ENCODE data around the gene BBOX1. TPM values are rescaled to one million over a fixed set of nuclear protein-coding genes. Genes with fewer than 3 reads are reported as not detected.

The BBOX1 gene
- total and polyA plus RNA-seq, 2 of the 8 experiments (the other 6 are each of a cell fraction or from before 2014, with no cell fraction given), result not detected

DNA sequence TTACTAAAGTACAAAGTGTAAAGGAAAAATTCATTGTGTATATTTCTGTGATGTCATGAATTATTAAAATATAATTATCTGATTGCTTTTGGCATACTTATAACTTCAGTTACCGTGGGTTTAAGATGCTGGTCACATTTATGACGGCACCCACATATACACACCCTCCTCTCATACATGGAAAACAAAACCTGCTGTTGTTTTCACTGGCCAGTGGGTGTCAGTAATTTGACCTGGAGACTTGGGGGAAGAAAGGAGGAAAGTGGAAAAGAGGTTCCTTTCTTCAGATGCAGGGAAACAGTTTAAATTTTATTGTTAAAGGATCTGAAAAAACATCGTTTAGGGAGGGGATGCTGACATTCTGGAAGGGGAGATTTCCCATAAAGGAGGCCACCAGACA, 742 bp upstream of the BBOX1 start:
- H2AFZ ChIP-seq (ENCODE audit: low read length), result peak overlapping the region; percentile 84; the same call in 1 of the 2 replicates
- DNase-seq (ENCODE audit: low read depth in 1 of 2, low spot score in 2 of 2) (no peak), FAIRE-seq (peak; percentile 36)
- H3K9me3 ChIP-seq (ENCODE audit: insufficient read depth in 2 of 2, low read depth in 1 of 2, low read length in 1 of 2), result no peaks in the 10 kb centered on the region
- no peaks in the 10 kb centered on the region for H3K36me3 ChIP-seq (ENCODE audit: control insufficient read depth in 2 of 4, insufficient read depth in 4 of 4, low read length in 3 of 4)
- no peak overlapping the region for H4K5ac ChIP-seq (ENCODE audit: insufficient read length, low read depth, low read length)
- no peaks in the 10 kb centered on the region for H3K79me2 ChIP-seq (ENCODE audit: control insufficient read depth in 1 of 2, insufficient read depth in 2 of 2, low read length in 2 of 2)
- no peak overlapping the region for H3K9ac ChIP-seq (replicated peaks in 1 of 4; ENCODE audit: extremely low read depth in 1 of 4, low read depth in 3 of 4, low read length in 3 of 4)
- H3K27ac ChIP-seq (ENCODE audit: low read depth, low read length), result no peak overlapping the region
- no peak overlapping the region for H2BK120ac ChIP-seq (replicated peaks; ENCODE audit: low read depth, low read length)
- H2BK12ac ChIP-seq (ENCODE audit: low read depth, low read length), result 0 out of 2 replicates have a peak overlapping the region, but pooled peaks have one; percentile 17
- H3K27me3 ChIP-seq (replicated peaks in 1 of 4; ENCODE audit: control insufficient read depth in 3 of 4, extremely low read depth in 1 of 4, insufficient read depth in 3 of 4, low read length in 3 of 4), result no peaks in the 10 kb centered on the region
- H3K18ac ChIP-seq (ENCODE audit: extremely low read depth, low read length), result no peak overlapping the region; the same call in 1 of the 2 replicates
- H2BK15ac ChIP-seq (ENCODE audit: low read length), result no peak overlapping the region
- ChIA-PET CTCF (ENCODE audit: partially characterized antibody) (interaction anchor here (0.7 to 2.1 kb wide), 5 partner anchors 16 to 119 kb away, joined by 3 to 16 read pairs (median 4); no protein-coding TSS in a partner anchor), POLR2A (ENCODE audit: partially characterized antibody) (no interaction called here)
- no peak overlapping the region for H3K4ac ChIP-seq (replicated peaks; ENCODE audit: insufficient read length, low read depth, low read length)
- no peak overlapping the region for H2AK5ac ChIP-seq (ENCODE audit: low read depth, low read length)
- no peak overlapping the region for H3K23ac ChIP-seq (ENCODE audit: insufficient read length)
- H3K4me2 ChIP-seq (ENCODE audit: insufficient read depth in 1 of 2, low read depth in 2 of 2, low read length in 2 of 2), result no peak overlapping the region
- peak overlapping the region; percentile 16; the same call in 1 of the 2 replicates for H2BK5ac ChIP-seq (ENCODE audit: low read depth, low read length)
- peaks cover 0 to 4% (median 0%) of the 10 kb centered on the region in 4 experiments; a peak in 3 of 7 replicates for H3K4me1 ChIP-seq (replicated peaks in 1 of 4; ENCODE audit: control insufficient read depth in 3 of 4, insufficient read depth in 4 of 4, low read length in 3 of 4)
- TF ChIP-seq RAD21 (IDR thresholded peaks at IDR 0.05 in 1 of 2, conservative IDR thresholded peaks at IDR 0.05 in 1 of 2; ENCODE audit: low read depth in 2 of 2, low read length in 2 of 2), result peak in 1 of 2 experiments; percentile 43; a peak in 3 of 4 replicates
- peak in 2 of 3 experiments; percentile 12 to 30; a peak in 1 of 4 replicates for TF ChIP-seq CTCF (IDR thresholded peaks at IDR 0.05; ENCODE audit: control extremely low read depth in 1 of 3, insufficient read depth in 1 of 3, low read depth in 1 of 3, low read length in 3 of 3)
- no peak for TF ChIP-seq CBX8 (IDR thresholded peaks at IDR 0.05; ENCODE audit: borderline replicate concordance, low read depth, low read length)
- 74% methylated on average over 3 of the region's 3 CpGs; no CpG with 5 or more reads in 1 of the 2 experiments for WGBS, 2 experiments (ENCODE audit: extremely low coverage in 1 of 2, insufficient coverage in 1 of 2, insufficient read length in 1 of 2, insufficient replicate concordance in 2 of 2, low coverage in 1 of 2, low lambda C conversion rate in 2 of 2, missing lambda C conversion rate in 1 of 2)
- no peaks in the 10 kb centered on the region for H4K20me1 ChIP-seq (replicated peaks in 1 of 2; ENCODE audit: control insufficient read depth in 1 of 2, insufficient read depth in 2 of 2, low read length in 2 of 2)
- no peak overlapping the region for H4K91ac ChIP-seq (replicated peaks; ENCODE audit: insufficient read length, low read length)
- no peaks in the 10 kb centered on the region for H3K79me1 ChIP-seq (ENCODE audit: low read depth, low read length)
- H3K14ac ChIP-seq (ENCODE audit: insufficient read length), result no peak overlapping the region
- H3K23me2 ChIP-seq (ENCODE audit: low read depth, low read length), result no peaks in the 10 kb centered on the region
- H2BK20ac ChIP-seq (ENCODE audit: low read length), result no peak overlapping the region
- H4K8ac ChIP-seq (ENCODE audit: extremely low read depth, insufficient read depth, low read length), result no peak overlapping the region
- no peak overlapping the region for H3K56ac ChIP-seq (replicated peaks; ENCODE audit: insufficient read length, low read depth, low read length)
- H3K4me3 ChIP-seq (ENCODE audit: extremely low read depth in 1 of 4, insufficient read depth in 2 of 4, low read depth in 3 of 4, low read length in 4 of 4), result no peak overlapping the region

Data from H1 (cell line).